DOHH2 (cell line): ENCODE measurements around the gene ATP13A2.

ENCODE experiments used
- CTCF ChIP-seq: fragments of 200-600 bp; sonication (generic); IDR thresholded peaks from one replicate; pipeline ENCODE4 v1.5.1; 2014; ENCODE audit warnings: antibody characterized with exemption, mild to moderate bottlenecking, low read depth, low read length; ENCODE audit not compliant: poor library complexity, severe bottlenecking
- EZH2phosphoT487 ChIP-seq: fragments of 200-600 bp; sonication (generic); IDR thresholded peaks from 2 replicates; pipeline ENCODE4 v1.6.1; 2017; ENCODE audit warnings: borderline replicate concordance, mild to moderate bottlenecking, antibody characterized with exemption, low read length, moderate library complexity, mixed read lengths

- TF ChIP-seq CTCF = no peak
- TF ChIP-seq EZH2phosphoT487 = no peak
Measured at GRCh38 chr1:16993521-16994038, 18.1 kb downstream of the ATP13A2 start.
